Vagina (tissue), 2 donors: ENCODE measurements around the gene CUEDC1. TPM values are rescaled to one million over a fixed set of nuclear protein-coding genes. Genes with fewer than 3 reads are reported as not detected.

Source experiments
- DNase-seq, 2 donors: peaks; one replicate each; pipeline ENCODE4 v3.0.0-alpha.2; 2017; ENCODE audit errors: extremely low spot score in 2 of 2
- H3K27ac ChIP-seq: fragments of 200-600 bp; sonication (generic); one replicate; pipeline ENCODE4 v1.5.1; 2019
- H3K27me3 ChIP-seq: fragments of 200-600 bp; sonication (generic); one replicate; pipeline ENCODE4 v1.5.1; 2019
- H3K36me3 ChIP-seq, 2 donors: fragments of 200-600 bp; sonication (generic); one replicate each; pipeline ENCODE4 v1.5.1; 2017 to 2019
- H3K4me1 ChIP-seq: fragments of 200-600 bp; sonication (generic); one replicate; pipeline ENCODE4 v1.5.1; 2019
- H3K4me3 ChIP-seq, 2 donors: fragments of 200-600 bp; sonication (generic); 1 replicate in 1 of 2; 2 replicates in 1 of 2; pipeline ENCODE4 v1.5.1; 2016 to 2019
- H3K9me3 ChIP-seq: fragments of 200-600 bp; sonication (generic); one replicate; pipeline ENCODE4 v1.5.1; 2019
- CTCF ChIP-seq, 3 experiments: fragments of 450-650 bp in 2 of 3; fragments of 200-600 bp in 1 of 3; sonication (generic) in 1 of 3; IDR thresholded peaks; one replicate each; pipeline ENCODE4 v1.5.1; 2017 to 2019; ENCODE audit warnings: antibody characterized with exemption in 3 of 3, mild to moderate bottlenecking in 2 of 3, moderate library complexity in 2 of 3
- POLR2A ChIP-seq, 2 donors: fragments of 450-650 bp; IDR thresholded peaks; one replicate each; pipeline ENCODE4 v1.6.1; 2017; ENCODE audit warnings: antibody characterized with exemption in 2 of 2, mild to moderate bottlenecking in 2 of 2, moderate library complexity in 2 of 2
- POLR2AphosphoS5 ChIP-seq, 2 donors: sonication (generic); formaldehyde crosslinking; IDR thresholded peaks; one replicate each; pipeline ENCODE4 v1.9.0; 2017; ENCODE audit warnings: antibody characterized with exemption in 2 of 2, mild to moderate bottlenecking in 2 of 2, low read depth in 1 of 2; ENCODE audit not compliant: insufficient read depth in 1 of 2
- intact Hi-C: fragments of 100-400 bp; cut with DNase I; formaldehyde crosslinking; loops from one replicate; pipeline ENCODE4 v1.15.1; 2023
- total RNA-seq: library from RNA; depleted of rRNA; stranded (reverse); fragments of >200 nt; gene quantifications from one replicate; pipeline ENCODE4 v1.2.3, GENCODE V29; 2016

CUEDC1 gene
- total RNA-seq, 1 donor from 2014 or later, result 28.7 TPM

GRCh38 chr17:57842280-57842679 lies 112.9 kb downstream of the CUEDC1 start:
- peaks cover 0 to 27% of the 10 kb centered on the region in 2 donors for H3K36me3 ChIP-seq
- intact Hi-C loops, result no loop called here

GRCh38 chr17:57839571-57839923 lies 115.7 kb downstream of the CUEDC1 start:
- Histone ChIP-seq H3K27ac (no peak overlapping the region), H3K27me3 (no peaks in the 10 kb centered on the region), H3K4me3 (no peak overlapping the region), H3K9me3 (no peaks in the 10 kb centered on the region), H3K4me1 (no peaks in the 10 kb centered on the region), H3K36me3 (peaks cover 0 to 27% of the 10 kb centered on the region in 2 donors)
- intact Hi-C loops, result no loop called here
- DNase-seq, result no peak
- TF ChIP-seq CTCF (IDR thresholded peaks at IDR 0.05) (no peak), POLR2A (IDR thresholded peaks at IDR 0.05) (no peak), POLR2AphosphoS5 (IDR thresholded peaks at IDR 0.05; ENCODE audit: insufficient read depth in 1 of 2, low read depth in 1 of 2) (no peak)

More at GRCh38 chr17:57842280-57842679, 112.9 kb downstream of the CUEDC1 start:
- Histone ChIP-seq H3K4me3 (no peak overlapping the region), H3K9me3 (no peaks in the 10 kb centered on the region), H3K27me3 (no peaks in the 10 kb centered on the region), H3K4me1 (no peaks in the 10 kb centered on the region), H3K27ac (no peak overlapping the region)
- TF ChIP-seq CTCF (IDR thresholded peaks at IDR 0.05) (no peak), POLR2A (IDR thresholded peaks at IDR 0.05) (no peak), POLR2AphosphoS5 (IDR thresholded peaks at IDR 0.05; ENCODE audit: insufficient read depth in 1 of 2, low read depth in 1 of 2) (no peak)
- DNase-seq, result no peak

GRCh38 chr17:57838857-57839570 lies 116.2 kb downstream of the CUEDC1 start:
- DNase-seq, result no peak
- intact Hi-C loops, result no loop called here

GRCh38 chr17:57838453-57838852 lies 116.8 kb downstream of the CUEDC1 start:
- no peak for DNase-seq
- Histone ChIP-seq H3K4me3 (no peak overlapping the region), H3K27me3 (no peaks in the 10 kb centered on the region), H3K9me3 (no peaks in the 10 kb centered on the region), H3K4me1 (peaks cover 6% of the 10 kb centered on the region), H3K27ac (no peak overlapping the region), H3K36me3 (peaks cover 0 to 27% of the 10 kb centered on the region in 2 donors)
- intact Hi-C loops, result no loop called here
- TF ChIP-seq CTCF (IDR thresholded peaks at IDR 0.05) (no peak), POLR2A (IDR thresholded peaks at IDR 0.05) (no peak), POLR2AphosphoS5 (IDR thresholded peaks at IDR 0.05; ENCODE audit: insufficient read depth in 1 of 2, low read depth in 1 of 2) (no peak)

More at GRCh38 chr17:57838857-57839570, 116.2 kb downstream of the CUEDC1 start:
- peaks cover 0 to 27% of the 10 kb centered on the region in 2 donors for H3K36me3 ChIP-seq
- H3K9me3 ChIP-seq, result no peaks in the 10 kb centered on the region
- H3K27ac ChIP-seq, result no peak overlapping the region
- no peaks in the 10 kb centered on the region for H3K27me3 ChIP-seq
- H3K4me1 ChIP-seq, result peaks cover under 1% of the 10 kb centered on the region
- H3K4me3 ChIP-seq, result no peak overlapping the region
- TF ChIP-seq POLR2A (IDR thresholded peaks at IDR 0.05), result no peak
- TF ChIP-seq CTCF (IDR thresholded peaks at IDR 0.05), result no peak
- no peak for TF ChIP-seq POLR2AphosphoS5 (IDR thresholded peaks at IDR 0.05; ENCODE audit: insufficient read depth in 1 of 2, low read depth in 1 of 2)

- Histone ChIP-seq H3K4me3 (no peak overlapping the region), H3K27ac (peak overlapping the region; percentile 29), H3K36me3 (peaks cover 0 to 18% of the 10 kb centered on the region in 2 donors), H3K27me3 (no peaks in the 10 kb centered on the region), H3K4me1 (peaks cover 16% of the 10 kb centered on the region), H3K9me3 (no peaks in the 10 kb centered on the region)
- DNase-seq, result no peak
- TF ChIP-seq POLR2AphosphoS5 (IDR thresholded peaks at IDR 0.05; ENCODE audit: insufficient read depth in 1 of 2, low read depth in 1 of 2), result no peak
- intact Hi-C loops, result no loop called here
These were observed 119.8 kb downstream of the CUEDC1 start for GRCh38 chr17:57835333-57835900.
